Effector CD4-positive, alpha-beta T cell (primary cell): ENCODE results near the gene CYP11A1. TPM values are rescaled to one million over a fixed set of nuclear protein-coding genes. Genes with fewer than 3 reads are reported as not detected.

ENCODE experiments used
- DNase-seq: peaks from one replicate; pipeline ENCODE4 v3.0.0-alpha.2; 2020
- total RNA-seq: gene quantifications from one replicate; lab custom pipeline; 2026; lab: John Stamatoyannopoulos, UW

CYP11A1 gene
- not detected for total RNA-seq

- DNase-seq: no peak
These were observed at the start of gene CYP11A1 for GRCh38 chr15:74367296-74367854. Gene CYP11A1 (minus strand): TSS chr15:74367646. CDS start chr15:74367585, 61 bp downstream.

DNA sequence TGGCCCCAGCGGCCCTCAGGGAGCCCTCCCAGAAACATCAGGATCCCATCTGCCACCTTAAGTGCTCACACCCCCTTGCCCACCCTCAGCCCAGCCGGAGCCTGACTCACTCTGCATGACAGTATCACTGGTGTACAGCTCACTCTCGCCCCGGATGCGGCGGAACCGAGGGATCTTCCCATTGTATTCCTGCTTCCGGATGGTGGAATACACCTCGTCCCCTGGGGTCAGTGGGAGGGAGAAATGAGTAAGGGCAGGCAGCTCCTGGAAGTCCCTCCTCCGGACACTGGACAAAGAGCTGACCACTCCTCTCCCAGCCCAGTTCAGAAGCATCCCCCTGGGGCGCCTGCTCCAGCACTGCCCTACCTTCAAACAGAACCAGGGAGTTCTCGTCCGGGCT lies 49.8 kb upstream of the CYP11A1 start:
- DNase-seq: no peak

DNA sequence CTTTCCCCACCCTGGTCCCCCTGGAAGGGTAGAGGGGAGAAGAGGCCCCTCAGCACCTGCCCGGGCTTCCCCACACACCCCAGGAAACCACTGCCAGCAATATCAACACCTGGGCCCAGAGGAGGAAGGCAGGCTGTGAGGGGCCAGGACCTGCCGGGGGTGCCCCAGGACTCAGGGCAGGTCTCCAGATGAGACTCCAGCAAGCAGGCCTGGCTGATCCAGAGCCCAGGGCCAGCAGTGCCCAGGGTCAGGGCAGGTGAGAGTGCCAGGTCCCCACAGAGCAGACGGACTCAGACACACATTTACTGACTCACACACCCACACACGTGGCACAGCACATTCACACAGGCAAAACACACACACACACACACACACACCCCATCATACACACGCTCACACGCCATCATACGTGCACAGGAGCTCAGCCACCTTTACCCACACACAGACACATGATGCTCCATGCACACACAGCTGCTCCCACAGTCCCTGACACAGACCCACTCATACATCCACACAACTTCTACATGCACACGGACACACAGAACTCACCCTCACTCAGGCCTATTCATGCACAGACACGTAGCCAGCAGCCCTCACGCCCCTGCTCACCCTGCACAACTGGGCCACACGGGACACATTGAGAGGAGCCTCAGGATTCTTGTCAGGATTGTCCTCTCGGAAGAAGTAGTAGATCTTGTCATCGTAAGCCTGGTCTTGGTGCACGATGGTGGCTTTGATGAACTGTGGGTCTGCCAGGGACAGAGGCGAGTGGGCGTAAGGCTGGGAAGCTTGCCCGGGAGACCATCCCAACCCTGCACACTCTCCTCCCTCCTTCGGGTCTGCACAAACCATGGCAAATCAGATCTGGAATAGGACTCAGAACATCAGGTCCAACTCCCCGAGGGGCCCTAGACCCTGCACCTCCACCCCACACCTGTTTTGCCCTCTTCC lies 48.8 kb upstream of the CYP11A1 start:
- no peak for DNase-seq

- no peak for DNase-seq
These were observed 47.3 kb upstream of the CYP11A1 start for GRCh38 chr15:74414603-74415338.

DNA sequence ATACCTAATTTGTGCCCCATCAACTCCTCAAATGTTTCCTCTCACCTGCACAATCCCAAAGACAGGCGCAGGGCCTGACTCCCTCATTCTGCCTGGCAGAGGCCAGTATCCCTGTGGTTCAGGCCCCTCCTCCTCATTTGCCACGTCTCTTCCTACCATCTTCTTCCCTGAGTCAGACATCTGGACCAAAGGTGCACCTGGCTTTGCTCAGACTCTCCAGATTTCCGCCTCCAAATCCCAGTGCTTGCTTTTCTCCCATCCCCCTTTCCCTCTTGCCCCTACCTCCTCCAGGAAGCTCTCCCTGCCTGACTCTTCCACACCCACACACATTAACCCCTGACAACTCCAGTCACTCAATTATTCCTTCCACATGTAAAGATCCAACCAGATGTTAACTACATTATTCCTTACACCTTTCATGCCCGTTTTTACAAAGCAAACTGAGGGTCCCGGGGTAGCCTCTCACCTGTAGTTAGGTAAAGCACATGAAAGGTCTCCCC lies 46.7 kb upstream of the CYP11A1 start:
- no peak for DNase-seq

DNA sequence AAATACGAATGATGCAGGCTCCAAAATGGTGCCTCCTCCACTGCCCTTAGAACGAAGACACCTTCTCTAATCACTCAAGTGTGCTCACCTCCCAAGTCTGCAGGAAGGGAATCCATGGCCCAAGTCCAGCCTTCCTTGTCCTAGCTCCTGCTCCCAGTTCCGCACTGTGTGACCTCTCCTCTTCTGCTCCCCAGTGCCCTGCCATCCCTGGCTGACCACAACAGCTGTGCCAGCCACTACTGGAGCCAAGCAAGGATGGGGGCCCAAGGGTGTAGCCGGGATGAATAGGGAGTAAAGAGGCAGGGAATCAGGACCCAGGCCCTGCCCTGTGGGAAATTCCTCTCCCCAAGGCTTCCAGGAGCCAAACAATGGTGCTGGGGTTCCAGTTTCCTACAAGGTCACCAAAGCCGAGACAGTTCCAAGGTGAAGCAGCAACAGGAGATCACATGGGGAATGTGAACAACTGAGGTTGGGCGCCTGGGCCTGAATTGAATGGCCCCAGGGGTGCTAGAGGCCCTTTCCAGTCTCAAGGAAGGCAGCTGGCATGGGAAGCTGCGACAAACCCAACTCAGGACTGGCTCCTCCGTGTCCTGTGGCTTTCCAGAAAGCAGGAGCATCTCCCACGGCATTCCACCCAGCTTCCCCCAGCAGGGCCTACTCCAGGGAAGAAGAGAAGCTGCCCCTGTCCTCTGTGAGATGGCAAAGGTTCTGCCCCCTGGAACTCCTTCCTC lies 46.1 kb upstream of the CYP11A1 start:
- no peak for DNase-seq

- DNase-seq: no peak
These were observed 44.7 kb upstream of the CYP11A1 start for GRCh38 chr15:74412159-74412558.

DNA sequence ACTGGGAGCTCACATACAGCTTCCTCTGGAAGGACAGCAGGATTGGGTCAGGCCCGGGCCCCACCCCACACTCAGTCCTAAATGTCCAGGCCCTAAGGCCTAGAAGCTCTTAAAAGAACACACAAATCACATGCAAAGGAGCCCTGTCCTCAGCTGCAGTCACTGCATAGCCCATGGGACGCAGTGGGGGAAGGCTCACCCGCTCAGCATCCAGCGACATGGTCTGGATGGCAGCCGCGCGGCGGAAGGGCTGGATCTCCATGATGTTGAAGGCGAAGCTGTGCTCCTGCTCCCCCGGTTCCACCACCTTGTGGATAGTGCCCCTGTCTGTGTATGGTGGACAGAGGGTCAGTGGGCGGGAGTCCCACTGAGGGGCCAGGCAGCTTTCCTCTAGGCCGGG lies 44.2 kb upstream of the CYP11A1 start:
- DNase-seq: no peak

DNA sequence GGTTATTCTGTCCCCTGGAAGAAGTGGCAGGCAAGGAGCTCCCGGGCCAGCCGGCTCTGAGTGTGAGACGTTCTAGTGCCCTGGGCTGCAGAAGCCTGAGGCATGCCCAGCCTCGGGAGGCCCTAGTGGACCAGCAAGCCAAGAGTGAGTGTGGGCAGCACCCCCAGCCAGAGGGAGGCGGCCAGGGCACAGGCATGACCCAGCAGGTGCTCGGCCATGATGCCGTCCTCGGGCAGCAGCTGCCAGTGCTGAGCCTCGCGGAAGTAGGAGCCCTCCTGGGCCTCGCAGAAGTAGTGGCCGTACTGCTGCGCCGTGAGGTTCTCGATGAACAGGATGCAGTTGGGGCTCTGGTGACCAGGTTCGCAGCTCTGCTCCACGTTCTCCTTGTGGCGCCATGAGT lies 43.1 kb upstream of the CYP11A1 start:
- DNase-seq: no peak

DNA sequence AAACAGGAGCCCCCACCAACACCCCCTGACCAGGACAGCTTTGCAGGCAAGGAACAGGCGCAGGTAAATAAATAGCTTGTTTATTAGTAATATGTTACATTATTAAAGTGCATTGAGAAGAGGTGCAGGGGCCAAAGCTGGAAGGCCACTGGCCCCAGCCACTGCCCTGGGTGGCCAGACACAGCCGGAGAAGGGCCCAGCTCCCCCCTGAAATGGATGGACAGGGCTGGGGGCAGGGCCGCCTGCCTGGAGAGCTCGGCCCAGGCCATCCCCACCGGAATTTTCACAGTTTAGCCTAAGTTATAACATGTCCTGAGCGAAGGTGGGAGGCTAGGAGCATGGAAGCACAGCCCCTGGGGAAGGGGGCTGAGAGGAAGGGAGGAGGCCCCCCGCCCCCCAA lies 41.8 kb upstream of the CYP11A1 start:
- DNase-seq: no peak

DNA sequence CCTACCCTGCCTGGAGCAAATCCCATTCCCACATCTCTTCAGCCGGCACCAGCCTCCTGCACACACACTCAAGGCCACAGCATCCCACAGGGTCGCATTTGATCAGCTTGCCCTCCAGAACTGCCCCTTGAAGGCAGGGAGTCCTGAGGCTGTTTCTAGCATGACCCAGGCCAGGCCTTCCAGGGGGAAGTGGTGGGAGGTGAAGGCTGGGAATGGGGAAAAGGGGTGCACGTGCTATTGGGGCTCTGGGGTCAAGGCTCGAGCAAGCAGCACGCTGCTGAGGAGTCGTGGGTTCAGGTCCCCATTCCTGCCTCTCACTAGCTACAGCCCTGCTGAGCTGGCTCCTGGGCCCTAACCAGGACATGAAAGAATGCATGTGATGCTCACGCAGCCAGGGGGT lies 41.4 kb upstream of the CYP11A1 start:
- DNase-seq: no peak

DNA sequence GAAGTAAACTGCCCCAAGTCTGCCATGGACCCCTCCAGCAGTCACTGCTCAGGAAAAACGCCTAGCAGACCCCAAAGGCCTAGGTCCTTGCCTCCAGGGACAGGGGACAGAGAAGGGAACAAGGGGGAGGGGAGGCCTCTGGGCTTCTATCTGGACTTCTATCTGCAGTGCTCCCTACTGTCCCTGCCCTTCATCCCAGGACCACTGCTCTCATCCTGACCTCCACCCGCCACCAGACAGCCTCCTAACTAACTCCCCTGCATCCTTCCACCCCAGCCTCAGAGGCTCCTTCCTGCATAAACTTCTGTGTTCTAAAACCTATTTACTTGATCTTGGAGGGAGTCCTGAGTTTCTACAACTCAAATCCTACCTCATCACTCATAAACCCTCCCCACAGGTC lies 40.9 kb upstream of the CYP11A1 start:
- DNase-seq: no peak

- no peak for DNase-seq
These were observed 39.7 kb upstream of the CYP11A1 start for GRCh38 chr15:74406992-74407705.

GRCh38 chr15:74406517-74406916 lies 39.1 kb upstream of the CYP11A1 start:
- DNase-seq: no peak

DNA sequence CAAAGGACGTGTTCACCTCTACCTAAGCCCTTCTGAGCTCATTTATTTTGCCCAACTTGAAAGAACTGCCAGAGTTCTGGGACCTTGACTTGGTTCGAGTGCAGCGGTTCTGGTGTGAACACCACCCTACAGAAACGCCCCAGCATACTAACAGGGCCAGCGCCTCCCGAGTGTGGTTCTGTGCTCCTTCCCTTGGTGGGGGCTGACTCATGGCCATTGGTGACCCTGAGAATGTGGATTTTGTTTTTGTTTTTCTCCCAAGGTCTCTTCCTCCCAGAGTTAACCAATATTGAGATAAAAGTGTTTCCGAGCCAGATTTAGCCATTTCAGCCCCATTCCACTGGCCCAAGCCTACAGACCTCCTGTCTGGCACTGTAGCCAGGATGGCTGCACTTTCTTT lies 38.4 kb upstream of the CYP11A1 start:
- no peak for DNase-seq

DNA sequence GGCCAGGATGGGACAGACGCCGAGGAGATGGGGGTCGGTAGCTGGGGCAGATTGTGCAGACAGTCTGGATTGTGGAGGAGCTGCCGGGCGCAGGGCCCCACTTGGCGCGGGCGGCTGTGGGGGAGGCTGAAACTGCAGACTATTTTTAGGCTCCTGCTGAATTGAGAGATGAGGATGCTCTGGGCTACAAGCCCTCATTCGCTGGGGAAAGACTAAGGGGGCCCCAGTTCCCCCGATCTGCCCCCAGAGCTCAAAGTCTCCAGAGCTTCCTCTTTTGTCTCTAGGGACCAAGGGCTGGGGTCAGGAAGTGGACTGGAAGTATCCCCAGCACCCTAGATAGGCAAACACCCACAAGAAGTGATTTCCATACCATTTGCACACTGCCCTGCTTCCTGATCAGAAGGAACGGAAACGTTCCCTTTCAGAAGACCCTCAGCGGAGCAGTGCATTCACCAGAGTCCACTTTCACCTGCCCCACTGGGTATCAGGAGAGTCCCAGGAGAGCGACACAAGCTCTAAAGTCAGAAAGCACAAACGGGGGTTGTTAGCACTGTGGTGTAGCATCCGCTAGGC lies 36.6 kb upstream of the CYP11A1 start:
- DNase-seq: no peak

GRCh38 chr15:74403588-74403919 lies 36.1 kb upstream of the CYP11A1 start:
- DNase-seq: no peak

- DNase-seq: no peak
These were observed 35.6 kb upstream of the CYP11A1 start for GRCh38 chr15:74402873-74403587.

GRCh38 chr15:74402337-74402841 lies 34.9 kb upstream of the CYP11A1 start:
- no peak for DNase-seq

DNA sequence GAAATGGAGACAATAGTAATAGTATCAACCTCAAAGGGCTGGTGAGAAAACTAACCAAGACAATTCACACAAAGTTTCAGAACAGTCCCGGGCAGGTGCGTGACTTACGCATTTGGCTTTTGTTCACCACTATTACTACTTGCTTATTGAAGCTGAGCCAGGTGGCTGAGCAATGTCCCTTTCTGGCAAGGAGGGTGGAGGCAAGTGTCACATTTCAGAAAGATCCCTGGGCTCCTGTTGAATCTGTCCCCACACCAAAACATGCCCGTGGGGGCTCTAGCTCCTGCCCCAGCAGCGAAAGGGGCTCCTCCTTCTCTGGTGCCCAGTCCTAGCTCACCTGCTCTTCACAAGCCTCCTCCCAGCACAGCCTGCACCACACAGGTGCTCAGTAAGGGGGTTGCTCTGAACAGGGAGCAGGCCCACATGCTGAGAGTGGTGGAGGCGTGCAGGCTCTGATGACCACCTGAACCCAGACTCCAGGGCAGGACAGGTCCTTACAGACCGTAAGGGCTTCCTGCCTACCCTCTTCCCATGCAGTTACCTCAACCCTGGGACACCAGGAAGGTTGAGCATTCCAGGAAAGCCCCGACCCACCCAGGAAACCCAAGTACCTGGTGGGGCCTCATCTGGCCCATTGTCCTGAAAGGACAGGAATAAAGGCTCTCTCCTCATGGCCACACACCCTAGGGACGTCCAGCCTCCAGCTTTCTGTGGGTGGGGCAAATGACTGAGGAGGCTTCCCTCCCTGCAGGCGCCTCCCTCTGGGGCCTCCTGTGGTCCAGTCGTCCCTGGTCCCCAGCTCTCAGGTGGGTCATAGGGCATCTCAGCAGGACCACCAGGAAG lies 33.7 kb upstream of the CYP11A1 start:
- DNase-seq: no peak
